B cell (primary cell): Measurements from ENCODE around the gene FBXO15. TPM values are rescaled to one million over a fixed set of nuclear protein-coding genes. Genes with fewer than 3 reads are reported as not detected.

ENCODE experiments used
- ATAC-seq: fragments of 200-7000 bp; cut with Tn5 transposase; one replicate; pipeline ENCODE4 v1.10.0; 2021; ENCODE audit warnings: low read depth, mild to moderate bottlenecking, moderate number of reproducible peaks, moderate library complexity
- CTCF ChIA-PET: fragments of 350-600 bp; sonication (Branson Sonifier 250); formaldehyde crosslinking; loops from one replicate; lab custom pipeline; 2021; ENCODE audit warnings: antibody characterized with exemption, inconsistent platforms; lab: Charles Lee
- POLR2A ChIA-PET: fragments of 350-600 bp; sonication (Branson Sonifier 250); formaldehyde crosslinking; loops from one replicate; lab custom pipeline; 2021; ENCODE audit warnings: antibody characterized with exemption; lab: Charles Lee
- DNase-seq: peaks from one replicate; pipeline ENCODE4 v3.0.0; 2013
- H2AFZ ChIP-seq: 2 replicates; pipeline ENCODE4 v1.6.1; 2012; ENCODE audit warnings: mild to moderate bottlenecking, low read depth, low read length; ENCODE audit not compliant: insufficient read depth, poor library complexity, severe bottlenecking
- H3K27ac ChIP-seq, 2 donors: 1 replicate in 1 of 2; 2 replicates in 1 of 2; pipeline ENCODE4 v1.5.1; 2012 to 2013; ENCODE audit warnings: low read length in 2 of 2, mild to moderate bottlenecking in 2 of 2, moderate library complexity in 1 of 2
- H3K27me3 ChIP-seq, 4 experiments: fragments of 200-600 bp in 1 of 4; sonication (generic) in 1 of 4; replicated peaks in 1 of 4; 1 replicate in 2 of 4; 2 replicates in 2 of 4; pipeline versions ENCODE4 v1.6.1 to v1.7.0; 2013 to 2016; ENCODE audit warnings: low read length in 3 of 4, mild to moderate bottlenecking in 2 of 4, mixed read lengths in 1 of 4, moderate library complexity in 1 of 4; ENCODE audit not compliant: insufficient read depth in 4 of 4, control insufficient read depth in 3 of 4; ENCODE audit errors: control extremely low read depth in 1 of 4
- H3K36me3 ChIP-seq, 2 experiments: replicated peaks in 1 of 2; 1 replicate in 1 of 2; 2 replicates in 1 of 2; pipeline versions ENCODE4 v1.6.1 to v1.7.1; 2013; ENCODE audit warnings: low read length in 1 of 2; ENCODE audit not compliant: insufficient read depth in 2 of 2, control insufficient read depth in 1 of 2; ENCODE audit errors: control extremely low read depth in 1 of 2, extremely low read depth in 1 of 2
- H3K4me1 ChIP-seq, 2 donors: fragments of 200-600 bp in 1 of 2; sonication (generic) in 1 of 2; 1 replicate in 1 of 2; 2 replicates in 1 of 2; pipeline versions ENCODE4 v1.5.1 to v1.6.1; 2013 to 2017; ENCODE audit warnings: low read length in 2 of 2; ENCODE audit not compliant: control insufficient read depth in 2 of 2, insufficient read depth in 2 of 2
- H3K4me2 ChIP-seq: replicated peaks from 2 replicates; pipeline ENCODE3; 2012; ENCODE audit warnings: mild to moderate bottlenecking, low read depth, low read length; ENCODE audit not compliant: poor library complexity, severe bottlenecking
- H3K4me3 ChIP-seq, 5 experiments: fragments of 200-600 bp in 1 of 5; sonication (generic) in 1 of 5; 1 replicate in 3 of 5; 2 replicates in 2 of 5; pipeline versions ENCODE4 v1.5.1 to v1.7.0; 2011 to 2016; ENCODE audit warnings: low read length in 4 of 5, mild to moderate bottlenecking in 4 of 5, low read depth in 2 of 5, control low read depth in 1 of 5, moderate library complexity in 1 of 5; ENCODE audit not compliant: insufficient read depth in 1 of 5; ENCODE audit errors: control extremely low read depth in 1 of 5, extremely low read depth in 1 of 5
- H3K79me2 ChIP-seq: fragments of 200-600 bp; sonication (generic); one replicate; pipeline ENCODE4 v1.6.0; 2016; ENCODE audit warnings: low read length; ENCODE audit not compliant: control insufficient read depth, insufficient read depth
- H3K9ac ChIP-seq: fragments of 200-600 bp; sonication (generic); 2 replicates; pipeline ENCODE4 v1.6.1; 2017; ENCODE audit warnings: mild to moderate bottlenecking, low read length, moderate library complexity
- H3K9me3 ChIP-seq, 3 donors: one replicate each; pipeline versions ENCODE4 v1.6.1 to v1.7.1; 2013; ENCODE audit warnings: low read length in 2 of 3; ENCODE audit not compliant: control insufficient read depth in 2 of 3, insufficient read depth in 1 of 3; ENCODE audit errors: control extremely low read depth in 1 of 3
- H4K20me1 ChIP-seq: 2 replicates; pipeline ENCODE4 v1.6.0; 2012; ENCODE audit warnings: mild to moderate bottlenecking, low read length; ENCODE audit not compliant: insufficient read depth, control insufficient read depth, poor library complexity, severe bottlenecking
- H3K27ac Mint-ChIP-seq: one replicate; pipeline ENCODE4 v1.8.0; 2021; ENCODE audit warnings: mixed read lengths
- H3K27me3 Mint-ChIP-seq: one replicate; pipeline ENCODE4 v1.8.0; 2021; ENCODE audit warnings: mixed read lengths
- H3K4me1 Mint-ChIP-seq: one replicate; pipeline ENCODE4 v1.8.0; 2021; ENCODE audit warnings: mixed read lengths
- H3K4me3 Mint-ChIP-seq: one replicate; pipeline ENCODE4 v1.8.0; 2021; ENCODE audit warnings: mixed read lengths
- H3K9me3 Mint-ChIP-seq: one replicate; pipeline ENCODE4 v1.8.0; 2022; ENCODE audit warnings: mixed read lengths; ENCODE audit not compliant: insufficient read depth
- CTCF ChIP-seq: fragments of 200-600 bp; IDR thresholded peaks from one replicate; pipeline ENCODE4 v1.8.0; 2022; ENCODE audit warnings: antibody characterized with exemption, mild to moderate bottlenecking
- EZH2 ChIP-seq: IDR thresholded peaks from 2 replicates; pipeline ENCODE4 v1.6.1; 2012; ENCODE audit warnings: borderline replicate concordance, low read depth, mild to moderate bottlenecking, moderate library complexity, low read length; ENCODE audit not compliant: insufficient read depth, poor library complexity, severe bottlenecking
- WGBS: methylation state at CpG from one replicate; pipeline ENCODE4 v1.1.5; 2013; ENCODE audit warnings: missing lambda C conversion rate; ENCODE audit not compliant: insufficient coverage; 5-methylcytosine and 5-hydroxymethylcytosine counted together
- intact Hi-C: fragments of 100-400 bp; cut with micrococcal nuclease; formaldehyde crosslinking; loops from one replicate; pipeline ENCODE4 v1.10.0; 2022
- polyA plus RNA-seq: library from polyadenylated mRNA; depleted of rRNA; stranded (reverse); fragments of >200 nt; gene quantifications from 2 replicates; pipeline ENCODE4 v1.2.3, GENCODE V29; 2012
- total RNA-seq, 2 donors: library from RNA; stranded (reverse); fragments of 120-200 nt in 1 of 2; gene quantifications; 1 replicate in 1 of 2; 2 replicates in 1 of 2; pipeline versions ENCODE4 v1.2.3 to v1.2.4, GENCODE V29; 2013 to 2022

The FBXO15 gene
- total and polyA plus RNA-seq, 2 donors (not counting 1 experiment from before 2014, with no cell fraction given) = 1.6 to 4.1 TPM

GRCh38 chr18:74142252-74142651, 5.4 kb downstream of the FBXO15 start:
- WGBS = 80% methylated on average over 1 of the region's 2 CpGs
- Histone ChIP-seq H3K4me1 (peaks cover 5% of the 10 kb centered on the region in 2 donors), H3K4me3 (no peak overlapping the region), H3K9me3 (no peaks in the 10 kb centered on the region), H3K27ac (no peak overlapping the region), H3K9ac (no peak overlapping the region), H3K27me3 (peaks cover 0 to 3% (median 0%) of the 10 kb centered on the region in 4 experiments), H2AFZ (no peak overlapping the region), H3K36me3 (no peaks in the 10 kb centered on the region), H4K20me1 (no peaks in the 10 kb centered on the region), H3K79me2 (no peaks in the 10 kb centered on the region), H3K4me2 (no peak overlapping the region)
- DNase-seq (no peak), ATAC-seq (no peak)
- no peak overlapping the region for H3K4me3 Mint-ChIP-seq
- H3K27ac Mint-ChIP-seq = no peak overlapping the region
- peaks cover 6% of the 10 kb centered on the region for H3K4me1 Mint-ChIP-seq
- TF ChIP-seq EZH2 (no peak), CTCF (no peak)
- ChIA-PET POLR2A (interaction anchor here (0.6 kb wide), 1 partner anchor 363 kb away, joined by 6 read pairs; no protein-coding TSS in a partner anchor), CTCF (no interaction called here)
- no peaks in the 10 kb centered on the region for H3K9me3 Mint-ChIP-seq
- peaks cover 36% of the 10 kb centered on the region for H3K27me3 Mint-ChIP-seq
- intact Hi-C loops = no loop called here

DNA sequence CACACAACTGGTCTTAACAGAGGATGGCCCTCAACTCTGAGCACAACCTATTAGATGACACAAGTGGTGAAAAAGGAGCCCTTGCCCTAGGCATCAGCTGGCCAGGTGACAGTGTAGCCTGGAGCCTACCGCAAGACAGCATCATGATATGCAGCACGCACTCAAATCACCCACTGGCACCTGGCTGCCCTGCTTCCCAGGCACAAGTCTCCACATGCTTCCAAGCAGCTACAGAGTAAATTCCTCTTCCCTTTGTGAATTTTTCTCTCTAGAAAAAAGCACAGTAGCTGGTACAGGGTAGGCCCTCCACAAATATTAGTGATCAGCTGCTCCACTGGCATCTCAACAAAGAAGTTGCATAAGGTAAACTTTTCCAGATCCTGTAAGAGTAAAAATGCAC, 6.0 kb downstream of the FBXO15 start:
- H3K9me3 ChIP-seq = no peaks in the 10 kb centered on the region
- no peak for TF ChIP-seq CTCF
- Mint-ChIP-seq H3K27ac (no peak overlapping the region), H3K4me3 (no peak overlapping the region), H3K9me3 (no peaks in the 10 kb centered on the region), H3K4me1 (no peaks in the 10 kb centered on the region), H3K27me3 (peaks cover 36% of the 10 kb centered on the region)
- H3K4me1 ChIP-seq = no peaks in the 10 kb centered on the region
- no peak overlapping the region for H3K4me2 ChIP-seq
- peaks cover 0 to 3% (median 0%) of the 10 kb centered on the region in 4 experiments for H3K27me3 ChIP-seq
- H3K4me3 ChIP-seq = no peak overlapping the region
- no peak overlapping the region for H3K9ac ChIP-seq
- CTCF ChIA-PET = no interaction called here
- H4K20me1 ChIP-seq = no peaks in the 10 kb centered on the region
- H3K36me3 ChIP-seq = no peaks in the 10 kb centered on the region
- DNase-seq (no peak), ATAC-seq (no peak)
- no peak overlapping the region for H3K27ac ChIP-seq
- 100% methylated on average over 2 of the region's 2 CpGs for whole genome bisulfite sequencing
- H2AFZ ChIP-seq = no peak overlapping the region
- POLR2A ChIA-PET = no interaction called here
- H3K79me2 ChIP-seq = no peaks in the 10 kb centered on the region
- intact Hi-C loops = no loop called here
